GM18502 (cell line): Measurements from ENCODE around the gene ACHE.

ENCODE experiments used
- ATAC-seq: cut with Tn5 transposase; IDR thresholded peaks from one replicate; pipeline ENCODE4 v1.9.1; 2021; ENCODE audit warnings: mild to moderate bottlenecking; ENCODE audit not compliant: unreplicated experiment, poor library complexity

The ACHE gene

DNA sequence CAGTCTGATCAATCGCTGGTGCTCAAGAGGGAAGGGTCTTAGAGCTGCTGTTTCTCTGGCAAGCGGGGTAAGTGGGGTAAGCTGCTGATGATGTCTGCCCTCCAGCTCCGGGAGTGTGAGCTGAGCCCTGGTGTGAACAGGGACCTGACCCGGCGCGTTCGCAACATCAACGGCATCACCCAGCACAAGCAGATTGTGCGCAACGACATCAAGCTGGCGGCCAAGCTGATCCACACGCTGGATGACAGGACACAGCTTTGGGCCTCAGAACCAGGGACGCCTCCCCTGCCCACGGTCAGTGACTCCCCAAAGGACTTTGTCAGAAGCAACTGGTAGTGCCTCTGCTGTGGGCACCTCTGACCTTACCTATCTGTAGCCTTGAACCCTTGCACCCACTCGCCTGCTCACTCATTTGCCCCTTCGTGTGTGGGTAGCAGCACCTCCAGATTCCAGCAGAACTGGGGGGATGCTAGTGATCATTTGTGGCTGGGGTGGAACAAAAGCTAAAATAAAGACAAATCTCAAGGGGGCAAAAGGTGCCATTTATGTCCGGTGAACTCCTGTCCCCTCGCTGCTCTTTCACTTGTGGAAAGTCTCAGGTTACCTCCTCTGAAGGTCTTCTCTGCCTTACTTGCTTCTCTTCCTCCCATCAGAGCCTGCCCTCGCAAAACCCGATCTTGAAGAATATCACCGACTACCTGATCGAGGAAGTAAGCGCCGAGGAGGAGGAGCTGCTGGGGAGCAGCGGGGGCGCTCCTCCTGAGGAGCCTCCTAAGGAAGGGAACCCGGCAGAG lies 9.3 kb downstream of the ACHE start:
- no peak for ATAC-seq

DNA sequence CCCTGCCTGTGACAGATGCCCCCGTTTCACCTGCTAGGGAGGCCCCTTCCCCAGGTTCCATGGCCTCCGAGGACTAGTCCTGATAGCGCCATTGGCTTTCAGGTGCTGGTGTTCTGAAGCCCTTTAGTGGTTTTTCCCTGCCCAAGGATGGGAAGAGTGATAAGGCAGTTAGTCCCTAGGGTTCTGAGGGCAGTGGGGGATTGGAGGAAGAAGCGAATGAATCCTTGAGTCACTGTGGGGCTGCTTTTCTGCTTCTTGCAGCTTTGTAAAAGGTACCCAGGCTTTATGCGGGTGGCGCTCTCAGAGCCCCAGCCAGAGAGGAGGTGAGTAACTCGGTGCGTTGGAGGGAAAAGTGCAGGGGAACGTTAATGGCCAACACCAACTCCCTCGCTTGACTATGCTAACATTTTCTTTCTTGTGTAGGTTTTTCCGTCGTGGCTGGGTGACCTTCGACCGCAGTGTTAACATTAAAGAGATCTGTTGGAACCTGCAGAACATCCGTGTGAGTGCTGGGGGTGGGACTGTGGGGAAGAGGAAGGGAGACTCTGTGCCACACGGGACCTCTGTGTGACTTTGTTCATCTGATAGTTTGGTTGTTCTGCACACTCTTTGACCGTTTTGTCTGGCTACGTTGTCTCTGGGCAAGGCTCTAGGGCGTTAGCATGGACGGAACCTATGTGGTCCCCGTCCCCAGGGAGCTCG lies 10.1 kb downstream of the ACHE start:
- no peak for ATAC-seq

DNA sequence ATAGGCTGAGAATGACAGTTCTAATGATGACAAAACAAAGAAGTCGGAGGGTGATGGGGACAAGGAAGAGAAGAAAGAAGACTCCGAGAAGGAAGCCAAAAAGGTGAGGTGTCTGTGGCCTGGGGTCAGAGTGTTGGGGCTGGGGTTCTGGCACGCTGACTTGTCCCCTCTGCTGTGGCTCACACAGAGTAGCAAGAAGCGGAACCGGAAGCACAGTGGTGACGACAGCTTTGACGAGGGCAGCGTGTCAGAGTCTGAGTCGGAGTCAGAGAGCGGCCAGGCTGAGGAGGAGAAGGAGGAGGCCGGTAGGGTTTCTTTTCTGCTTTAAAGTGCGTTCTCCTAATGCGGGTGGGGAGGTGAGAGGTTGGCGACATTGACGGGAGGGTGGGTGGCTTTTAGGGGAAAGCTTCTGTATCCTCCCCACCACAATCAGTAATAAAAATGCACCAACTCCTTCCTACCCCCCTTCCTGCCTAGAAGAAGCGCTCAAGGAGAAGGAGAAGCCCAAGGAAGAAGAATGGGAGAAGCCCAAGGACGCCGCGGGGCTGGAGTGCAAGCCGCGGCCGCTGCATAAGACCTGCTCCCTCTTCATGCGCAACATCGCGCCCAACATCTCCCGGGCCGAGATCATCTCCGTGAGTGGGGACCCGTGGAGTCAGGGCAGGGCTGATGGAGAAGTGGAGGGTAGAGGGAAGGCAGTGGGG lies 10.8 kb downstream of the ACHE start:
- ATAC-seq, result no peak

DNA sequence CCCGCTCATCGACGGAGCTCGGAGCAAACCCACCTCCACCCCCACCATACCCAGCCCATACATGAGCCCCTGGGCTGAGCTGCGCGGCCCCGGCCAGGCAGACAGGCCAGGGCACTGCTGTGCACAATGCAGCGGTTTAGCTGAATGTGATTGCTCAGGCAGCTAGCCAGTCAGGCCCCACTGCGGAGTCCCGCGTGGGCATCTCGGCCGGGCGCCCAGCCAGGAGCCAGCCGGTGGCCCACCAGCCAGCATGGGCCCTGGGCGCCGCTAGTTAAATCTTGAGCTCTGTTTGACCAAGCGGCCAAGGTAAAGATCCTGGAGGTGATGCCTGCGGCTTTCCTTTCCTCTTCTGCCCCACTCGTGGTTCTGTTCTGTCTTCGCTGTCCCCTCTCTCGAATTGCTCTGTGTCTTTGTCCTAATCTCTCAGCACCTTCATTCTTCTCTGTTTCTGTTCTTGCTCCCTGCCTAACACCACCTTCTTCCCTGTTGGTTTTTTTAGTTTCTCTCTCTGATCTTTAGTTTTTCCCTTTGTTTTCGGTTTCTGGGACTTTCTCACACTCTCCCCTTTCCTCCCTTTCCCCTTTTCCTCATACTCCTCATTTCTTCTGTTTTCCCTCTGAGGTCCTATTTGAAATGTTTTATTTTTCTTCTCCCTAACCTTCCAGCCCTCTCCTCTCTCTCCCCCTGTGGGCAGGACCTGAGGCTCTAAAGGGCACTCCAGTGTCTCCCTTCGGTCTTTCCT lies 12.7 kb downstream of the ACHE start:
- no peak for ATAC-seq

DNA sequence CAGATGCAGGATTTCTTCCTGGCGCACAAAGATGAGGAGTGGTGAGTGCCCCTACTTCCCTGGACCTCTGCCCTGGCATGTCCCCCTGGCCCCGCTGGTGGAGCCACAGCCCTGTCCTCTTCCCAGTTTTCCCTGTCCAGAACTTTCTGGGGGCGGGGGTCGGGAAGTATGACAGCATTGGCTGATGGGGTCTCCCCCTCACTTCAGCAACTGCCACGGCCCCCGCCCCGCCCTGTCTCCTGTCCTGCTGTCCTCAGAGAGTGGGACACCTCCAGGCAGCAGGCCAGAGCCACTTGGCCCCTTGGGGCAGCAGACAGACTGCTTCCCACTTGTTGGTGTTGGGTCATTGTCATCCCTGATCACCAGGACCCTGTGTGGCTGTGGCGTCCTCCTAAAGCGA lies 13.5 kb downstream of the ACHE start:
- no peak for ATAC-seq

DNA sequence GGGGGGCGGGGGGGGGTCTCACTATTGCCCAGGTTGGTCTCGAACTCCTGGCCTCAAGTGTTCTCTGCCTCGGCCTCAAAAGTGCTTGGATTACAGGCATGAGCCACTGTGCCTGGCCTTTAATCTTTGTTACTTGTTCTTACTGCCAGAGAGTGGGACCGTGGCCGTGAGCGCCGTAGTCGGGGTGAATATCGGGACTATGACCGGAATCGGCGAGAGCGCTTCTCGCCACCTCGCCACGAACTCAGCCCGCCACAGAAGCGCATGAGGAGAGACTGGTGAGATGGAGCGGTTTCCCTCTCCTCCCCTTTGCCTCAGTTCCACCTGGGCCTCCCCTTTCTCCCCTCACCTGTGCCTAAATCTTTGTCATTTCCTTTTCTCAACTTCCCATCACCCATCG lies 14.6 kb downstream of the ACHE start:
- no peak for ATAC-seq

DNA sequence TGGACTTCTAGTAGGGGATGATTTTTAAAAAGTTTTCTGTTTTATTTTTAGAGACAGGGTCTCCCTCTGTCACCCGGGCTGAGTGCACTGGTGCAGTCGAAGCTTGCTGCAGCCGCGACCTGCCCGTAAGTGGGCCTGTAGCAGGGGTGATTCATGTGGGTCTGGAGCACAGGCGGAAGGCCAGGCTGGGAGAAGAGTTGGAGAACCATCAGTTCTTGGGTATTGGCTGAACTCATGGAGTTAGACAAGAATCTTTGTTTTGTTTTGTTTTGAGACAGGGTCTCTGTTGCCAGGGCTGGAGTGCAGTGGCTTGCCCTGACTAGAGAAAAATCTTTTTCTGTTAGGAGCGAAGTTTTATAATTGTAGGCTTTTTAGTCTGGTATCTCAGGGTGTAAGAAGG lies 15.0 kb downstream of the ACHE start:
- ATAC-seq, result no peak

DNA sequence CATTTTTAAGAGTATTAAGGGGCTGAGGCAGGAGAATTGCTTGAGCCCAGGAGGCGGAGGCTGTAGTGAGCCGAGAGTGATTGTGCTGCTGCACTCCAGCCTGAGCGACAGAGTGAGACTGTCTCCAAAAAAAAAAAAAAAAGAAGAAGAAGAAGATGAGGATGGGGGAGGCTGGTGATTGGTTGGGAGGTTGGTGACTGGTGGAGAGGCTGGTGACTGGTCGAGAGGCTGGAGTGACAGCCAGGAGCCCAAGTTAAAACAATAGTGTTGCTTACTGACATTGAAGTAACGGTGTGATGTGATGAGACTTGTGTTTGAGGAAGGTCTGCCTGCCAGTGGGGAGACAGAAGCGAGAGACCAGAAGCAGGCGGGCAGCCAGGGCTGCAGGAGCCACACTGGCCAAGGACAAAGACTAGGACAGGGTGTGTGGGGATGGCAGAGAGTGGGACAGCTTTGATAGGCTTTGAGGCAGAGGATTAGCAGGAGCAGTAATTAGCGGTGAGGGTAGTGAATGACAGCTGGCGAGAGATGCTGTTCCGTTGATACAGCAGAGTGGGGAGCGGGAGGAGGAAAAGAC lies 15.9 kb downstream of the ACHE start:
- no peak for ATAC-seq

DNA sequence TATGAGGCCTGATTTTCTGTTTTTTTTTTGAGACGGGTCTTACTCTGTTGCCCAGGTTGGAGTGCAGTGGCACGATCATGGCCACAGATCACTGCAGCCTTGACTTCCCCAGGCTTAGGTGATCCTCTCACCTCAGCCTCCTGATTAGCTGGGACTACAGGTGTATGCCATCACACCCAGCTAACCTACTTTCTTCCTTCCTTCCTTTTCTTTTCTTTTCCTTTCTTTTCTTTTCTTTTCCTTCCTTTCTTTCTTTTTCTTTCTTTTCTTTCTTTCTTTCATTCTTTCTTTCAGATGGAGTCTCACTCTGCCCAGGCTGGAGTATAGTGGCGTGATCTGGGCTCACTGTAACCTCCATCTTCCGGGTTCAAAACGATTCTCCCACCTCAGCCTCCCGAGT lies 17.0 kb downstream of the ACHE start:
- ATAC-seq, result no peak

DNA sequence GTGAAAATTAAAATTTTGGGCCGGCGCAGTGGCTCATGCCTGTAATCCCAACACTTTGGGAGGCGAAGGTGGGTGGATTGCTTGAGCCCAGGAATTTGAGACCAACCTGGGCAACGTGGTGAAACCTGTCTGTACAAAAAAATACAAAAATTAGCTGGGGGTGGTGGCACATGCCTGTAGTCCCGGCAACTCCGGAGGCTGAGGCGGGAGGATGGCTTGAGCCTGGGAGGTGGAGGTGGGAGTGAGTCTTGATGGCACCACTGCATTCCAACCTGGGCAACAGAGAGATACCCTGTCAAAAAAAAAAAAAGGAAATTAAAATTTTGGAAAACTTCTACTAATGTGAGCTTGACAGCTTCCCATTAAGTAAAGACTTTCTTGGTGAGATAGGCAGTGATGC lies 17.7 kb downstream of the ACHE start:
- no peak for ATAC-seq

DNA sequence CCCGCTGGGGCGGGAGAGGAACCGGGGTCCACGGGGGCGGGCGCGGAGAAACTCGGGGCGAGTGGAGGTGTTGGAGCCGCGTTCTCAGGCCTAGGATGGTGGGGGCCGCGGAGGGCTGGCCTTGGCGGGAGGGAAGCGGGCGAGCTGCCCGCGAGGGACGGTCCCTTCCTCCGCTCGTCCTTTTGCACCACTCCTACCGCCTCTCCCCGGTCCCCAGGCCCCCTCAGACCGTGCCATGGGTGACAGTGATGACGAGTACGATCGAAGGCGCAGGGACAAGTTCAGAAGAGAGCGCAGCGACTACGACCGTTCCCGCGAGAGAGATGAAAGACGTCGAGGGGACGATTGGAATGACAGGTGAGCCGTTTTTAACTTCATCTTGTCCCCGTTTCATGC lies 20.3 kb downstream of the ACHE start:
- peak; percentile 31 for ATAC-seq

DNA sequence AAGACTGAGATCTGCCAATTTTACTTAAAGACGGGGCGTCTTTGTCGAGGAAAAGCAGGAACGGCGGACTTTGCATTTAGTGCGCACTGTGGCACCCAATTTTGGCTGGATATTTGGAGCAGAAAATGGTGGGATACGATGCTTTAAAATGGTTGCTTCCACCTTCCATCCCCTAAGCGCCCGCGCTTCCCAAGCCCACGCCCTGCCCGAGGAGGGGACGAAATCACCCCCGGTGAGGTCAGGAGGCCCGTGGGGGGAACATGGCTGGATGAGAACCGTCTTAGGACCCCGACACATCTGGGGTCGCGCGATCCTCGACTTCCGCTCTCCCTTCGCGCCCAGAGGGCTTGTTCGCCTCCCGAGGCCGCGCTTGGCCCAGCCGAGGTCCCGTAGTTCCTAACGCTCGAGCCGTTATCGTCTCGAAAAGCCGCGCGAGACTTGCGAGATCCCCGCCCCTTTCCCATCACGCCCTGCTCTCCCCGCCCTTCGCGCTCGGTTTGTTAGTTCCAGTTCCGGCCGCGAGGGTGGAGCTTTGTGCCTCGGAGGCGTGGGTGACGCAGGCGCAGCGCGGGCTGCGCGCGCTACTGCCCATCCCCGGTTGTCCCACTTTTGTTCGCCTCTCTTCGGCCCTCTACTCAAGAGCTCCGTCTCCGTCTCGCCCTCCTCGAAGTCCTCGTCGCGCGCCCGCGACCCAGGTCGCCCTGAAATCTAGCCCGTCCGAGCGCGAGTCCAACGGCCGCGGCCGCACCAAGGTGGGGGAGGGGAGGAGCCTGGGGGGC lies 20.9 kb downstream of the ACHE start, which contains the start of gene SRRT:
Gene SRRT (plus strand): TSS at position 527 of the 779 bp plus-strand sequence. CDS start 488 bp downstream, outside the sequence.
- peak; percentile 83 for ATAC-seq

DNA sequence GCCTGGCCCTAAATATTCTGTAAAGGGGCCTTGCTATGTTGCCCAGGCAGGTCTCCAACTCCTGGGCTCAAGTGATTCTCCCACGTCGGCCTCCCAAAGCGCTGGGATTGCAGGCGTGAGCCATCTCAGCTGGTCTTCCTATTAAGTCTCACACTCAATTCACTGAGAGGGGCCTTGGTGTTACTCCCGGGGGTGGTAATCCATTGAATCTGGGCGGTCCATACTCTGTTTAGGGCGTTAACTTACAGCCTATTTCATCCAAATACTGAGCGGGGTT lies 21.4 kb downstream of the ACHE start:
- no peak for ATAC-seq

DNA sequence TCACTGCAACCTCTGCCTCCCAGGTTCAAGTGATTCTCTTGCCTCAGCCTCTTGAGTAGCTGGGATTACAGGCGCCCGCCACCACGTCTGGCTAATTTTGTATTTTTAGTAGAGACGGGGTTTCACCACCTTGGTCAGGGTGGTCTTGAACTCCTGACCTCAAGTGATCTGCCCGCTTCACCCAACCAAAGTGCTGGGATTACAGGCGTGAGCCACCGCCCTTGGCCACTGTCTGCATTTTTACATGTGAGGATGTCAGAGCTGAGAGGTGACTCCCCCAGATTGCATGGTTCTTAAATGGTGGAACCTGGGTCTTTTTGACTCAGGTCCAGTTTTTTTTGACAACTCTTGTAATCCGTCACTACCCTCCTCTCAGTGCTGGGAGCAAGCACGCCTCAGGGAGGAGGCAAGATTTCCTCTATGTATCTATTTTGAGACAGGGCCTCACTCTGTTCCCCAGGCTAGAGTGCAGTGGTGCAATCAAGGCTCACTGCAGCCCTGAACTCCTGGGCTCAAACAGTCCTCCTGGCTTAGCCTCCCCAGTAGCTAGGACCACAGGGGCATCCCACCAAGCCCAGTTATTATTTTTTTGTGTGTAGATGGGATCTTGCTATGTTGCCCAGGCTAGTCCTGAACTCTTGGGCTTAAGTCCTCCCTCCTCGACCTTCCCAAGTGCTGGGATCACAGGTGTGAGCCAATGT lies 21.9 kb downstream of the ACHE start:
- ATAC-seq, result no peak

DNA sequence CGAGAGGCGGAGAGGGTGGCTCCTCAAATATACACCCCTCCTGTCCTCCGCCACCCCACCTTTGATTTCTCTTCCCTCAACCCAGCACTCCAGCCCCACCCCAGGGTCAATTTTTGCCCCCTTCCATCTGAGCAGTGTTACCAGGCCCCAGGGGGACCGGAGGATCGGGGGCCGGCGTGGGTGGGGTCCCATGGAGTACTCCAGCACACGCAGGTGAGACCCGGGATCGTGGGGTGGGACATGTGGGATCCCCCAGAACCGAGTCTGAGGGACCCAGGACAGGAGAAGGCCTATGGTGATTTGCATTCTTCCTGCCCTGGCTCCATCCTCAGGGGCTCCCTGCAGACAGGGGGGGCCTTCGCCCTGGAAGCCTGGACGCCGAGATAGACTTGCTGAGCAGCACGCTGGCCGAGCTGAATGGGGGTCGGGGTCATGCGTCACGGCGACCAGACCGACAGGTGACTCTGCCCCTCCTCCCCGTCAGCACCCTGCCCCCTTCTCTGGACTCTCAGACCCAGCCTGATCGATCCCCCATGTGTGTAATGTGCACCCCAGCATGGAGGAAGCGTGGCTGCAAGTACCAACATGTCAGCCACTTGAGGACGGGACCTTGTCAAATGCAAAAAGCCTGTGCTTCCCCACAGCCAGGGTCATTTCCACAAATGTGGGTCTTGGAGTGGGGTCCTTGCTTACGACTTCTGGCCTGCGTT lies 27.8 kb downstream of the ACHE start:
- ATAC-seq, result no peak

DNA sequence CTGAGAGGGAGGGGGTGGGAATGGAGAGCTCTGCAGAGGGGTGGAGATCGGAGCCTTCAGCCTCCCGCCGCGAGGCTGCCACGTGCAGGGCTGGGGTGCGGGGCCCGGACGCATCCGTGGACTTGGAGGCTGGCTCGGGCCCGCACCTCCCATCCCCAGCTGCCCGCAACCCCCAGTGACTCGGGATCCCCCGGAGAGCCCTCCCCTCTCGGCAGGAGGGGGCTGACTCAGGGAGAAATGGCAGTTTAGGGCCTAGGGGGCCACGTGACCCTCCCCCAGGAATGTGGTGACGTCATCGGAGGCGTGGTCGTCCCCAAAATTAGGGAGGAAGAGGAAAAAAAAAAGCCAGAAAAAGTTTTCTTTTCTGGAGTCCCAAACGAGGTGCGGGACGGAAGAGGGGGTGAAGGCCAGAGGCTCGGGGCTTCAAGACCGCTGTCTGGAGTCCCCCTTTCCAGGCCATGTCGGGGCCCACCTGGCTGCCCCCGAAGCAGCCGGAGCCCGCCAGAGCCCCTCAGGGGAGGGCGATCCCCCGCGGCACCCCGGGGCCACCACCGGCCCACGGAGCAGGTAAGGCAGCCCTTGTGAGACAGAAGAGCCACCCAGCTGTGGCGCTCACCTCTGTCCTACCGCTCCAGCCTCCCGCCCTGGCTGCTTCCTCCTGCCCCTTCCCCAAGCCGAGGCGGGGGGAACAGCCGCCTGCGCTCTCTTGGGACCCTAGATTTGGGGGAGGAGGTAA lies 28.5 kb downstream of the ACHE start, which contains the start of gene TRIP6:
Gene TRIP6 (plus strand): TSS at position 348 of the 736 bp plus-strand sequence. CDS start 111 bp downstream, at position 459.
- no peak for ATAC-seq

DNA sequence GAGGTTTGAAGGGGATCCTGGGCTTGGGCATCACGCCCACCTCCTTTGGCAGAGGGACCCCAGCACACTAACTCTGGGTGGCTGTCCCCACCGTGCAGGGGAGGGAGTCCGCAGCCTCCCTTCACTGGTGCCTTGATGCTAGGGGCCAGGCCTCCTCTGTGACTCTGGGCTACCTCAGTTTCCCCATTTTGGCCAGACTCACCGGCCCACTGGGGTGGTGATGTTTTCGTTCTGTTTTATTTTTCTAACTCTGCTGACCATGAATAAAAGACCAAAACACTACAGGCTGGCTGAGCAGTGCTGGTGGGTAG lies 29.0 kb downstream of the ACHE start:
- ATAC-seq, result no peak
